ENCODE data around the gene COX7A1.
A peak's percentile ranks its signal among the peaks of the same experiment; 100 is the strongest.
"Not testable (repeated sequence)": the region's sequence is repeated elsewhere in the genome, so short reads cannot be mapped to it uniquely, and the experiment has no call there.

COX7A1 gene

GRCh38 chr19:36141039-36141927, 11.0 kb downstream of the COX7A1 start:
- DNase-seq = peak; percentile 93

GRCh38 chr19:36140304-36141038, 11.8 kb downstream of the COX7A1 start:
- peak; percentile 74 for DNase-seq

DNA sequence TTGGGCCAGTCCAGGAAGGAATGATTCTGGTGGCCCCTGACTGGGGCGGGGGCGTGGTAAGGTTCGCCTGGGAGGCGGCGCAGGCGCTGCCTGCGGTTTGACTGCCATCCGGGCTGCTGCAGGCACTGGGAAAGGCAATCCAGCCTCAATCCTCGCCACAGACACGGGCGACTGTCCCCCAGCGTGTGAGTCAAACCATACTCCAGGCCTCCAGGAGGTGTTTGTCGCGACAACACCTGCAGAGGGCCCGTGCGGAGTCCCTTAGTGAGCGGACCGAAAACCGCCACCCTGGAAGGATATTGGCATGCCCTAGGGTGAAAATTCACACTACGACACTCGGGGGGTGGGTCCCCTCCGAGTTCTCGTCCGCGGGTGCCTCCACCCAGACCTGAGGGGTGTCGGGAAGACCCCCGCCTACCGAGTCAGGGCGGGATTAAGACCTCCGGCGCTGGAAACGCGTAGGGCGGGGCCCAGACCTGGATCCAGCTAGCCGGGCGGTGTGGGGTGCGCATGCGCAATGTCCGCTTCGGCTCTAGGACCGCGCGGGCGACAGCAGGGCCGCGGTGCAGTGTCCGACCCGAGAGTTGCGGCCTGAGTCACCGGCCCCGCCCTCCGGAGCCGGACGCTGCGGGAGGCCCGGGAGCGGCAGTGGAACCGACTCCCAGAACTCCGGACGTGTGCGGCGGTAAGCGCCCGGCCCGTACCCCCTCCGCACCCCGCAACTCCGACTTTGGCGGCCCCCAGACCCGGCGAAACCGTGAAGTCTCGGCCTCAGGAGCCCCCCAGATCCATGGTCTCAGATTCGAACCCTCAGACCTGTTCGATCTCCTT, 12.6 kb downstream of the COX7A1 start, which contains the start of gene CAPNS1:
CAPNS1 (plus strand) TSS at position 594 of the 831 bp plus-strand sequence. CDS start 946 bp downstream, outside the sequence.
- DNase-seq = peak; percentile 99

GRCh38 chr19:36139120-36139472, 13.2 kb downstream of the COX7A1 start:
- no peak for DNase-seq

GRCh38 chr19:36136964-36137686, 15.1 kb downstream of the COX7A1 start:
- peak; percentile 70 for DNase-seq

GRCh38 chr19:36134867-36135266, 17.4 kb downstream of the COX7A1 start:
- DNase-seq = not testable (repeated sequence)

GRCh38 chr19:36131221-36131620, 21.0 kb downstream of the COX7A1 start:
- not testable (repeated sequence) for DNase-seq

DNA sequence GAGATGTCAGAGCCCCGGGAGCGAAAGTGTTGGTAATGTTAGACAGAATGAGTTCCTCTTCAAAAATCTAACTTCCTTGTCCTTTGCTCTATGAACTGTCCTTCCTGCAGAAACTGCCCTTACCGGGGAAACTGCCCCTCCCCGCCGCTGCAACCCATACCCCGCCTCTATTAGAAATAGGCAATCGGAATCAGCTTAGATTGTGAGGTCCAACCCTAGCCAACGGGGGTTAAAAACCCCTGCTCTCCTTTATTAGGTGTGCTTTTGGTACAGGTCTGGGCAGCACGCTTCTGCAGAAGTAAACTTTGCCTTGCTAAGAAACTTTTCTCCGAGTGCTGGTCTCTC, 23.9 kb downstream of the COX7A1 start:
- DNase-seq = no peak

GRCh38 chr19:36125557-36125956, 26.7 kb downstream of the COX7A1 start:
- no peak for DNase-seq

- DNase-seq = no peak
These were observed 30.6 kb downstream of the COX7A1 start for GRCh38 chr19:36121486-36122124.

DNA sequence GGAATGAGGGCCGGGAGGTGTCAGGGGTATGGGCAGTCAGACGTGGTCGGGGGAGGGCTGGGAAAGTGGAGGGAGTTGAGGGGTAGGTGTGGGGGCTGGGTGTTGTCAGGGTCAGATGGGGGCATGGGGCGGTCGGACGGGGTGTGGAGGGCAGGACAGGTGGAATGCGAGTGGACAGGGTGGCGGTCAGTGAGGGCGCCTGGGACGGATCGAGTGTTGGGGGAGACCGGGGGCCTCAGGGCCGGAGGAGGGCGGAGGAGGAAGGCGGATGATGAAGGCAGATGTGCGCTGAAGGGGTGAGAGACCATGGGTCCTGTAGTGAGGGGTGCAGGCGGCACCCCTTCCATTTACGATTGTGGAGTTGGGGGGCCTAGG, 31.3 kb downstream of the COX7A1 start:
- DNase-seq = no peak

DNA sequence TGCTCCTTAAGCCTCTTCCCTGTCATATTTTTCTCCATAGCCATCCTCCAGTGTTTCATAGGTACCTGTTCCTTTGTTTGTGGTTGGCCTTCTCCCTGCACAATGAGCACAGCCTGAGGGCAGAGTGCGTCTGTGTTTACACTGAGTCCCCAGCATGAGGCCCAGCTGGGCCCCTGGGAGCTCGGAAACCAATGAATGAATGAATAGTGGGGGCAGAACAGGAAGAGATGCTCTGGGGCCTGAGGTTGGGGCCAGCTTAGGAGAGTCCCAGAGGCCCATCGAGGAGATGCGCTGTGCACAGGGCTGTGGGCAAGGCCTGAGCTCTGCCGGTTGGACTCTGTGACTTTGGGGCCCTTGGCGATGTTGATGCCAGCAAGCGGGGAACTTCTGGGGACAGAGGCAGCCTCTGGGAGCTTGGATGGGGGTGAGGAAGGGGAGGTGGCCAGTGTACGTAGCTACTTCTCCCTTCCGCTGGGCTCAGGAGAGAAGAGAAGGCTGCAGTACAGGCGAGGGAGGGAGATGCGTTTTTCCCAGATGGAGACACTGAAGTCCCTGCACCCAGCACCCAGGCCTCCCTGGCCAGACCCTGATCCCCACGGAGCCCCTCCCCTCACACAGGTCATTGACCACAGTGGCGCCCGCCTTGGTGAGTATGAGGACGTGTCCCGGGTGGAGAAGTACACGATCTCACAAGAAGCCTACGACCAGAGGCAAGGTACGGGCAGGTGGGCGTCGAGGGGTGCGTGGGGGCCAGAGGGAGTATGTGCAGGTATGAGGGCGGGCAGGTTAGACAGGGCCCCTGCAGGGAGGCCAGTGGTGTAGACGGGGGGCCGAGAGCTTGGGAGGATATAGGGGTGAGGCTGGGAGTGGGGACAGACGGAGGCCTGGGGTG, 31.9 kb downstream of the COX7A1 start:
- DNase-seq = no peak

- no peak for DNase-seq
These were observed 36.0 kb downstream of the COX7A1 start for GRCh38 chr19:36116344-36116637.

DNA sequence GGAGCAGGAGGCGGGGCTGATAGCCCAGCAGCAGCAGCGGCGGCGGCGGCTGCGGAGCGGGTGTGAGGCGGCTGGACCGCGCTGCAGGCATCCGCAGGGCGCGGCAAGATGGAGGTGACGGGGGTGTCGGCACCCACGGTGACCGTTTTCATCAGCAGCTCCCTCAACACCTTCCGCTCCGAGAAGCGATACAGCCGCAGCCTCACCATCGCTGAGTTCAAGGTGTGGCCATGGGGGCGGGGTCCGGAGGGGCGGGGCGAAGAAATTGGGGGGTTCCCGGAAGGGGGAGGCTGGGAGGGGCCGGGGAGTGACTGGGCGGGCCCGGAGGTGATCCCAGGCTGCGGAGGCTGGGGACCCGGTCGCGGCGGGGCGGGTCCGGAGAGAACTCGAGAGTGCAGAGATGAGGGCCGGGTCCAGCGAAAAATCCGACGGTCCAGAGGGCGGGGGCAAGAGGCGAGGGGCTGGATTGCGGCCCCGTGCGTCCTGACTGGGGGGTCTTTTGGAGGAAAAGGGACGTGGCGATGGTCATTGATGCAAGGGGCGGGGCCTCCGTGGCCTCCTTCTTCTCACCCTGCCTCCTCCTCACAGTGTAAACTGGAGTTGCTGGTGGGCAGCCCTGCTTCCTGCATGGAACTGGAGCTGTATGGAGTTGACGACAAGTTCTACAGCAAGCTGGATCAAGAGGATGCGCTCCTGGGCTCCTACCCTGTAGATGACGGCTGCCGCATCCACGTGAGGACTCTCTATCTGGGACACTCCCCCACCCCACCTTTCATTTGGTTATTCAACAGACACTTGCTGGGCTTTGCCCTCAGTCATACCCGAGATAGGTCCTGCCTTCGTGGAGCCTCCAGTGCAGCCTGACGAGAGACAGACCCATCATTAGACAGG, 36.5 kb downstream of the COX7A1 start, which contains the start of gene TBCB:
TBCB (plus strand) TSS at position 16 of the 891 bp plus-strand sequence; CDS start at position 109, 93 bp downstream.
- peak; percentile 83 for DNase-seq

GRCh38 chr19:36114721-36115452, 37.4 kb downstream of the COX7A1 start, which contains the start of gene POLR2I:
POLR2I (minus strand) TSS chr19:36114875; CDS start chr19:36114856, 19 bp downstream.
- DNase-seq = peak; percentile 100

- DNase-seq = peak; percentile 42
These were observed 38.1 kb downstream of the COX7A1 start for GRCh38 chr19:36113894-36114720.

DNA sequence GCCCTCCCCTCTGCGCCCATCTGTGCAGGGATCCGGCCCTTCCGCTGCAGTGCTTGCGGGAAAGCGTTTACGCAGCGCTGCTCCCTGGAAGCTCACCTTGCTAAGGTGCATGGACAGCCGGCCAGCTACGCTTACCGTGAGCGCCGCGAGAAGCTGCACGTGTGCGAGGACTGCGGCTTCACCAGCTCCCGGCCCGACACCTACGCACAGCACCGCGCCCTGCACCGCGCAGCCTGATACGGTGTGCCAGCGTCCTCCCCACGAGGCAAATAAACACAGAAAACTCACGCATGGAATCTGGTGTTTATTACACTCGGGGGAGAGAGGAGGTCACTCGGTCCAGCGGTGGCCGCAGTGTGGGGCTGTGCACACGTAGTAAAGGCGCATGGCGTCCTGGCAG, 38.8 kb downstream of the COX7A1 start:
- DNase-seq = no peak

GRCh38 chr19:36112678-36113077, 39.6 kb downstream of the COX7A1 start:
- no peak for DNase-seq

Measured in hematopoietic multipotent progenitor cell treated with erythropoietin and hydrocortisone succinate and interleukin-3 and kit ligand, for 6 days (in vitro differentiated cells).